IMR-90 (cell line): Measurements from ENCODE around the gene FAM120A. TPM values are rescaled to one million over a fixed set of nuclear protein-coding genes. Genes with fewer than 3 reads are reported as not detected.

ENCODE experiments used
- ATAC-seq: fragments of 200-7000 bp; cut with Tn5 transposase; 2 replicates; pipeline ENCODE4 v1.9.1; 2020; ENCODE audit warnings: low read depth, mild to moderate bottlenecking, moderate library complexity
- BruUV-seq: library from RNA; stranded (reverse); fragments of 400-500 nt; replicated peaks from 2 replicates; lab custom pipeline; 2021; lab: Mats Ljungman, UMichigan
- CTCF ChIA-PET: fragments of 300-600 bp; formaldehyde crosslinking; extraction: SDS; loops from one replicate; lab custom pipeline; 2021; ENCODE audit warnings: antibody characterized with exemption; lab: Yijun Ruan, JAX
- POLR2A ChIA-PET: fragments of 300-600 bp; sonication (Branson Sonifier 250); formaldehyde crosslinking; loops from one replicate; lab custom pipeline; 2022; ENCODE audit warnings: antibody characterized with exemption; ENCODE audit not compliant: unreplicated experiment; lab: Charles Lee
- DNase-seq: peaks from one replicate; pipeline ENCODE4 v3.0.0; 2013
- H2AFZ ChIP-seq: replicated peaks from 2 replicates; pipeline ENCODE3; 2013; ENCODE audit warnings: low read length, mild to moderate bottlenecking; ENCODE audit not compliant: poor library complexity
- H2AK5ac ChIP-seq: 2 replicates; pipeline ENCODE4 v1.6.1; 2013; ENCODE audit warnings: low read depth, low read length, inconsistent platforms
- H2AK9ac ChIP-seq: replicated peaks from 2 replicates; pipeline ENCODE3; 2013; ENCODE audit warnings: mild to moderate bottlenecking, low read depth, low read length, moderate library complexity; ENCODE audit not compliant: poor library complexity
- H2BK120ac ChIP-seq: 2 replicates; pipeline ENCODE4 v1.6.1; 2013; ENCODE audit warnings: low read depth, low read length, inconsistent platforms
- H2BK15ac ChIP-seq: 3 replicates; pipeline ENCODE4 v1.6.1; 2013; ENCODE audit warnings: low read depth, low read length, inconsistent platforms
- H2BK20ac ChIP-seq: 2 replicates; pipeline ENCODE4 v1.6.1; 2013; ENCODE audit warnings: low read depth, mild to moderate bottlenecking, inconsistent platforms, low read length, moderate library complexity
- H2BK5ac ChIP-seq: 2 replicates; pipeline ENCODE4 v1.6.1; 2013; ENCODE audit warnings: mild to moderate bottlenecking, low read depth, low read length, inconsistent platforms; ENCODE audit not compliant: poor library complexity, severe bottlenecking
- H3K14ac ChIP-seq: replicated peaks from 2 replicates; pipeline ENCODE4 v1.6.1; 2013; ENCODE audit warnings: low read depth, low read length, inconsistent platforms
- H3K18ac ChIP-seq: 2 replicates; pipeline ENCODE4 v1.6.1; 2013; ENCODE audit warnings: low read depth, low read length, control low read depth
- H3K23ac ChIP-seq: 2 replicates; pipeline ENCODE4 v1.6.1; 2013; ENCODE audit warnings: low read depth, low read length, inconsistent platforms
- H3K27ac ChIP-seq: 2 replicates; pipeline ENCODE4 v1.5.1; 2013; ENCODE audit warnings: mild to moderate bottlenecking, control low read depth, low read length; ENCODE audit not compliant: insufficient read depth
- H3K27me3 ChIP-seq: 2 replicates; pipeline ENCODE4 v1.6.1; 2013; ENCODE audit warnings: low read length; ENCODE audit not compliant: control insufficient read depth, insufficient read depth
- H3K36me3 ChIP-seq: 2 replicates; pipeline ENCODE4 v1.6.1; 2013; ENCODE audit warnings: low read length, mixed read lengths; ENCODE audit not compliant: control insufficient read depth, insufficient read depth
- H3K4ac ChIP-seq: 2 replicates; pipeline ENCODE4 v1.6.1; 2013; ENCODE audit warnings: low read depth, low read length, inconsistent platforms
- H3K4me1 ChIP-seq: 2 replicates; pipeline ENCODE4 v1.6.1; 2013; ENCODE audit warnings: low read length, mixed read lengths; ENCODE audit not compliant: control insufficient read depth, insufficient read depth
- H3K4me2 ChIP-seq: 2 replicates; pipeline ENCODE4 v1.6.1; 2013; ENCODE audit warnings: low read depth, mild to moderate bottlenecking, control low read depth, low read length, moderate library complexity
- H3K4me3 ChIP-seq: 2 replicates; pipeline ENCODE4 v1.5.1; 2013; ENCODE audit warnings: low read depth, mild to moderate bottlenecking, control low read depth, low read length, moderate library complexity; ENCODE audit not compliant: insufficient read depth
- H3K56ac ChIP-seq: 2 replicates; pipeline ENCODE4 v1.6.1; 2013; ENCODE audit warnings: low read length, inconsistent platforms; ENCODE audit not compliant: insufficient read depth; ENCODE audit errors: extremely low read depth
- H3K79me1 ChIP-seq, 2 experiments: 2 replicates each; pipeline ENCODE4 v1.6.1; 2013; ENCODE audit warnings: low read length in 2 of 2, inconsistent platforms in 1 of 2, low read depth in 1 of 2
- H3K9ac ChIP-seq: 2 replicates; pipeline ENCODE4 v1.6.1; 2013; ENCODE audit warnings: low read depth, low read length, control low read depth
- H3K9me1 ChIP-seq: 2 replicates; pipeline ENCODE4 v1.6.1; 2013; ENCODE audit warnings: low read length, inconsistent platforms; ENCODE audit not compliant: insufficient read depth
- H3K9me3 ChIP-seq: 2 replicates; pipeline ENCODE4 v1.6.1; 2013; ENCODE audit warnings: low read length; ENCODE audit not compliant: control insufficient read depth, insufficient read depth
- H4K20me1 ChIP-seq: 2 replicates; pipeline ENCODE4 v1.6.1; 2013; ENCODE audit warnings: low read length, inconsistent platforms; ENCODE audit not compliant: insufficient read depth
- H4K5ac ChIP-seq: 2 replicates; pipeline ENCODE4 v1.6.1; 2013; ENCODE audit warnings: mild to moderate bottlenecking, low read depth, low read length, control low read depth
- H4K8ac ChIP-seq, 2 experiments: 2 replicates each; pipeline ENCODE4 v1.6.1; 2013; ENCODE audit warnings: low read depth in 2 of 2, low read length in 2 of 2, control low read depth in 1 of 2, inconsistent platforms in 1 of 2
- H4K91ac ChIP-seq: 2 replicates; pipeline ENCODE4 v1.6.1; 2013; ENCODE audit warnings: low read depth, low read length, inconsistent platforms; ENCODE audit not compliant: insufficient read depth
- BHLHE40 ChIP-seq: fragments of 150-350 bp; IDR thresholded peaks from 2 replicates; pipeline ENCODE4 v1.6.1; 2016; ENCODE audit warnings: mild to moderate bottlenecking, low read depth, low read length
- CEBPB ChIP-seq: IDR thresholded peaks from 2 replicates; pipeline ENCODE4 v1.6.1; 2012; ENCODE audit warnings: low read depth, low read length, improper control_type of control experiment
- CHD1 ChIP-seq: IDR thresholded peaks from 2 replicates; pipeline ENCODE4 v1.6.1; 2012; ENCODE audit warnings: low read depth, low read length, improper control_type of control experiment
- CTCF ChIP-seq: conservative IDR thresholded peaks from 2 replicates; pipeline ENCODE4 v1.5.1; 2012; ENCODE audit warnings: mild to moderate bottlenecking, low read depth, low read length, improper control_type of control experiment
- ELK1 ChIP-seq: fragments of 150-350 bp; IDR thresholded peaks from 2 replicates; pipeline ENCODE4 v1.6.1; 2016; ENCODE audit warnings: low read depth, mild to moderate bottlenecking, low read length, moderate library complexity, borderline replicate concordance
- FOS ChIP-seq: fragments of 150-350 bp; IDR thresholded peaks from 2 replicates; pipeline ENCODE4 v1.6.1; 2016; ENCODE audit warnings: low read depth, low read length
- MAFK ChIP-seq: IDR thresholded peaks from 2 replicates; pipeline ENCODE4 v1.6.1; 2012; ENCODE audit warnings: low read depth, low read length, improper control_type of control experiment
- MAZ ChIP-seq: IDR thresholded peaks from 2 replicates; pipeline ENCODE4 v1.6.1; 2012; ENCODE audit warnings: low read depth, mild to moderate bottlenecking, low read length, improper control_type of control experiment, moderate library complexity, borderline replicate concordance
- MXI1 ChIP-seq: IDR thresholded peaks from 2 replicates; pipeline ENCODE4 v1.6.1; 2012; ENCODE audit warnings: low read depth, mild to moderate bottlenecking, low read length, moderate library complexity, borderline replicate concordance
- NFE2L2 ChIP-seq: fragments of 150-350 bp; IDR thresholded peaks from 2 replicates; pipeline ENCODE4 v1.6.1; 2016; ENCODE audit warnings: low read depth, mild to moderate bottlenecking, low read length
- POLR2A ChIP-seq: IDR thresholded peaks from 2 replicates; pipeline ENCODE4 v1.6.1; 2012; ENCODE audit warnings: mild to moderate bottlenecking, low read depth, low read length
- RAD21 ChIP-seq: IDR thresholded peaks from 2 replicates; pipeline ENCODE4 v1.6.1; 2012; ENCODE audit warnings: low read length, improper control_type of control experiment
- RCOR1 ChIP-seq: IDR thresholded peaks from 2 replicates; pipeline ENCODE4 v1.6.1; 2012; ENCODE audit warnings: mild to moderate bottlenecking, low read length, improper control_type of control experiment; ENCODE audit not compliant: insufficient replicate concordance
- RFX5 ChIP-seq: IDR thresholded peaks from 2 replicates; pipeline ENCODE4 v1.8.0; 2012; ENCODE audit warnings: low read depth, mild to moderate bottlenecking, low read length, moderate library complexity
- SMC3 ChIP-seq: fragments of 150-350 bp; IDR thresholded peaks from 2 replicates; pipeline ENCODE4 v1.6.1; 2016; ENCODE audit warnings: low read depth, mild to moderate bottlenecking, antibody characterized with exemption, low read length, moderate library complexity
- USF2 ChIP-seq: fragments of 150-350 bp; IDR thresholded peaks from 2 replicates; pipeline ENCODE4 v1.6.1; 2017; ENCODE audit warnings: mild to moderate bottlenecking, antibody characterized with exemption, low read length, low read depth
- WGBS, 2 experiments: methylation state at CpG; one replicate each; pipeline versions ENCODE4 v1.1.5 to v1.1.7; 2013; ENCODE audit warnings: missing lambda C conversion rate in 2 of 2; ENCODE audit not compliant: insufficient read length in 1 of 2; ENCODE audit errors: extremely low coverage in 2 of 2; 5-methylcytosine and 5-hydroxymethylcytosine counted together
- dilution Hi-C: fragments of 300-500 bp; cut with HindIII; formaldehyde crosslinking; loops from one replicate; pipeline ENCODE4 v1.14.3; 2018; ENCODE audit warnings: low sequenced_read_pairs; ENCODE audit not compliant: unreplicated experiment
- in situ Hi-C: fragments of 300-500 bp; cut with MboI; formaldehyde crosslinking; loops from 3 replicates; pipeline ENCODE4 v1.14.3; 2019; ENCODE audit warnings: low sequenced_read_pairs, inconsistent platforms, mixed read lengths
- intact Hi-C: fragments of 100-400 bp; cut with micrococcal nuclease; formaldehyde crosslinking; loops from 2 replicates; pipeline ENCODE4 v1.10.0; 2022
- polyA plus RNA-seq, 3 experiments: library from polyadenylated mRNA; depleted of rRNA; stranded (reverse); fragments of >200 nt; gene quantifications; 2 replicates each; pipeline ENCODE4 v1.2.3, GENCODE V29; 2012; ENCODE audit warnings: low replicate concordance in 1 of 3
- total RNA-seq: library from RNA; depleted of rRNA; stranded (reverse); fragments of >200 nt; gene quantifications from 2 replicates; pipeline ENCODE4 v1.2.3, GENCODE V29; 2012

FAM120A gene
- total and polyA plus RNA-seq, 2 of the 4 experiments (the other 2 are of a cell fraction), result 61.6 to 75.1 TPM

GRCh38 chr9:93603906-93604326, 152.4 kb downstream of the FAM120A start:
- Histone ChIP-seq H3K4me2 (no peak overlapping the region), H3K4me1 (no peaks in the 10 kb centered on the region), H4K20me1 (peaks cover 38% of the 10 kb centered on the region), H3K36me3 (no peaks in the 10 kb centered on the region), H2AFZ (no peak overlapping the region), H2AK5ac (no peak overlapping the region), H3K23ac (no peak overlapping the region), H2BK120ac (no peak overlapping the region), H2AK9ac (no peak overlapping the region), H3K14ac (no peak overlapping the region), H3K18ac (no peak overlapping the region), H3K9me3 (no peaks in the 10 kb centered on the region; the same call in 1 of the 2 replicates), H3K4ac (no peak overlapping the region), H4K5ac (no peak overlapping the region), H4K91ac (no peak overlapping the region), H2BK15ac (no peak overlapping the region), H3K9ac (no peak overlapping the region), H2BK20ac (no peak overlapping the region), H3K9me1 (peaks cover 22% of the 10 kb centered on the region), H3K27me3 (no peaks in the 10 kb centered on the region), H4K8ac (no peak overlapping the region), H3K56ac (no peak overlapping the region), H3K4me3 (no peak overlapping the region), H3K79me1 (peaks cover 39 to 55% of the 10 kb centered on the region in 2 experiments), H2BK5ac (no peak overlapping the region), H3K27ac (no peak overlapping the region)
- no CpG with 5 or more reads among the region's 4 CpGs for WGBS, 2 experiments
- ATAC-seq, result no peak
- BruUV-seq, result no TSS peak
- dilution Hi-C loops (no loop called here), intact Hi-C loops (no loop called here), in situ Hi-C loops (no loop called here)
- POLR2A ChIA-PET, result no interaction called here
- no peak for DNase-seq
- TF ChIP-seq MAZ, result no peak
- TF ChIP-seq BHLHE40, result no peak
- TF ChIP-seq MAFK, result no peak
- no peak for TF ChIP-seq POLR2A
- TF ChIP-seq FOS, result no peak
- no peak for TF ChIP-seq NFE2L2
- no peak for TF ChIP-seq MXI1
- TF ChIP-seq RCOR1, result no peak
- TF ChIP-seq RAD21, result no peak
- TF ChIP-seq RFX5, result no peak
- no peak for TF ChIP-seq CTCF
- TF ChIP-seq CHD1, result no peak
- no peak for TF ChIP-seq CEBPB
- TF ChIP-seq ELK1, result no peak
- no peak for TF ChIP-seq SMC3
- TF ChIP-seq USF2, result no peak
- CTCF ChIA-PET, result no interaction called here
